Activated naive CD4-positive, alpha-beta T cell treated with anti-CD3 and anti-CD28 coated beads, Interleukin-2, amount 10 ng/mL, durations not matched to agents 7 days and 5 days (primary cell): ENCODE results near the gene UBE2D1.

ENCODE experiments used
- CTCF ChIA-PET: fragments of 350-600 bp; sonication (Branson Sonifier 250); formaldehyde crosslinking; loops from one replicate; lab custom pipeline; 2021; ENCODE audit warnings: antibody characterized with exemption; lab: Charles Lee
- DNase-seq: peaks from one replicate; pipeline ENCODE4 v3.0.0-alpha.2; 2020
- H3K27ac Mint-ChIP-seq: one replicate; pipeline ENCODE4 v1.8.0; 2021; ENCODE audit warnings: mild to moderate bottlenecking, moderate library complexity, mixed read lengths
- H3K27me3 Mint-ChIP-seq: one replicate; pipeline ENCODE4 v1.8.0; 2021; ENCODE audit warnings: mild to moderate bottlenecking, mixed read lengths
- H3K36me3 Mint-ChIP-seq: one replicate; pipeline ENCODE4 v1.8.0; 2021; ENCODE audit warnings: mixed read lengths
- H3K4me1 Mint-ChIP-seq: one replicate; pipeline ENCODE4 v1.8.0; 2021; ENCODE audit warnings: mixed read lengths
- H3K4me3 Mint-ChIP-seq: one replicate; pipeline ENCODE4 v1.8.0; 2021; ENCODE audit warnings: mild to moderate bottlenecking, moderate library complexity, mixed read lengths
- H3K9me3 Mint-ChIP-seq: one replicate; pipeline ENCODE4 v1.8.0; 2021; ENCODE audit warnings: mixed read lengths

UBE2D1 gene

GRCh38 chr10:58382489-58382995 is 47.7 kb downstream of the UBE2D1 start:
- H3K36me3 Mint-ChIP-seq: peaks cover 10% of the 10 kb centered on the region
- CTCF ChIA-PET: no interaction called here

DNA sequence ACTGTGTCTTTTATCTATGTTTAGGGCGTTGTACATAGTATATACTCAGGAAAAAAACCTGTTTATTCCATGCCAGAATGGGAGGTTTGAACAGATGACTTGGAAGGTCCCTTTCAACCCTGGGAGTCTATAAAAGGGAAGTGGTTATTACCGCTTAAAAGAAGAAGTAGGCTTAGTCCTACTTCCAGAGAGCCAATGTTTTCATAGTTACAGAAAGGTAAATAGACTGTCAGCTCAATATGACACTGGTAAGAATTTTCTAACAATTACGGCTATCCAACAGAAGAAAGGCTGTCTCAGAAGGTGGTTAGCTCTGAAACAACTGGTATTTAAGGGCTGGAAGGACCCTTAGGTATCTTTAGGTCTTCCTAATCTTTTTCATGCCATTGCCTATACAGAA is 49.3 kb downstream of the UBE2D1 start:
- CTCF ChIA-PET: interaction anchor here (0.7 to 3.8 kb wide), 7 partner anchors 20 to 206 kb away, joined by 3 to 20 read pairs (median 4); partner anchors contain the start of genes CISD1 and UBE2D1
- Mint-ChIP-seq H3K4me3 (peak overlapping the region; percentile 99), H3K27me3 (no peaks in the 10 kb centered on the region), H3K36me3 (peaks cover 19% of the 10 kb centered on the region), H3K4me1 (peaks cover 40% of the 10 kb centered on the region), H3K9me3 (no peaks in the 10 kb centered on the region), H3K27ac (peak overlapping the region; percentile 97)
- no peak for DNase-seq

More at GRCh38 chr10:58382489-58382995, 47.7 kb downstream of the UBE2D1 start:
- Mint-ChIP-seq H3K9me3 (no peaks in the 10 kb centered on the region), H3K27me3 (no peaks in the 10 kb centered on the region), H3K27ac (no peak overlapping the region), H3K4me1 (peaks cover 37% of the 10 kb centered on the region), H3K4me3 (no peak overlapping the region)
- no peak for DNase-seq

DNA sequence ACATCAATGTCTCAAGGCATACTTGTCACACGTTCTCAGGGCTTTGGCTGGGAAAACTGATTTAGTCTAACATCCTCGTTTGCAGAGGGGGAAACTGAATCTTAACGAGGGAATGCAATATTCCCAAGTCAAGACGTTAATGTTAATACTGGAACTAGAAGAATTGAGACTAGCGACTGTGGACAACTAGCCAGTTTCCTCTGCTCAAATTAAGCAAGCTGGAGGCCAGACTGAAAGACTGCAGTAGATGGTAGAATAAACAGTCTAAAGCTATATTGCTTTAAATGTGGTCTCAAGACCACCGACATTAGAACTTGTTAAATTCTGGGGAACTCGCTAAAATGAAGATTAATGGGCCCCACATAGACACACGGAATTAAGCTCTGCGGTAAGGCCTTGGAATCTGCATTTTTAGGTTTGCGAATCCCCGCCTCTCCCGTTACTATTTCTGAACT is 49.8 kb downstream of the UBE2D1 start:
- H3K27ac Mint-ChIP-seq: peak overlapping the region; percentile 97
- H3K9me3 Mint-ChIP-seq: no peaks in the 10 kb centered on the region
- no peak for DNase-seq
- peaks cover 40% of the 10 kb centered on the region for H3K4me1 Mint-ChIP-seq
- CTCF ChIA-PET: interaction anchor here (0.7 to 3.8 kb wide), 6 partner anchors 20 to 207 kb away, joined by 3 to 20 read pairs (median 4); partner anchors contain the start of genes CISD1 and UBE2D1
- H3K36me3 Mint-ChIP-seq: peaks cover 19% of the 10 kb centered on the region
- H3K4me3 Mint-ChIP-seq: peak overlapping the region; percentile 99
- H3K27me3 Mint-ChIP-seq: no peaks in the 10 kb centered on the region

GRCh38 chr10:58384999-58385783 is 50.4 kb downstream of the UBE2D1 start, which contains the start of gene TFAM:
Gene TFAM, plus strand, starts transcription at chr10:58385410. Its CDS starts 138 bp downstream, at chr10:58385548.
- Mint-ChIP-seq H3K4me1 (peaks cover 44% of the 10 kb centered on the region), H3K27ac (peak within 1 kb of the TSS; percentile 97), H3K9me3 (no peaks in the 10 kb centered on the region), H3K27me3 (no peaks in the 10 kb centered on the region), H3K4me3 (peak within 1 kb of the TSS; percentile 99), H3K36me3 (peaks cover 24% of the 10 kb centered on the region)
- peak; percentile 97 for DNase-seq
- CTCF ChIA-PET: interaction anchor here (0.8 to 3.8 kb wide), 6 partner anchors 19 to 207 kb away, joined by 3 to 20 read pairs (median 4); partner anchors contain the start of gene CISD1

- Mint-ChIP-seq H3K9me3 (no peaks in the 10 kb centered on the region), H3K4me1 (peaks cover 44% of the 10 kb centered on the region), H3K4me3 (peak overlapping the region; percentile 99), H3K27ac (peak overlapping the region; percentile 97), H3K27me3 (no peaks in the 10 kb centered on the region), H3K36me3 (peaks cover 25% of the 10 kb centered on the region)
- DNase-seq: peak; percentile 43
- CTCF ChIA-PET: interaction anchor here (0.8 to 3.8 kb wide), 2 partner anchors 86 to 96 kb away, joined by 3 to 20 read pairs; no protein-coding TSS in a partner anchor
Observed at GRCh38 chr10:58385784-58386112, 50.9 kb downstream of the UBE2D1 start.

DNA sequence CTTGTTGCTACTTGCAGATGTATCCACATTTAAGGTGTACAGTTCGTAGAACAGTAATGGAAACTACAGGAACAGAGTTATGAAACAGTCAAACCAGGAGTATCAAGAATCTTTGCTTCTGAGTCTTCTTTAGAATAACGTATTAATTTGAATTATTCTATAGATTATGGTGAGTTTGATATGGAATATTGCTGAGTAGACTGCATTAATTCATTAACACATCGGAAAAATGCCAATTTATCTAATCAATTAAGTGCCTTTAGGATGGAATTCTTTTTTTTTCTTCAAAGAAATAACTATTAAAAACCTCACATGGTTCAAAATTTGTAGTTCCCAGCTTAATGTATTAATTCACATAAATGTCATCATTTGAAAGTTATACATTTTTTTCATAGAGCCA is 54.2 kb downstream of the UBE2D1 start:
- H3K36me3 Mint-ChIP-seq: peaks cover 41% of the 10 kb centered on the region
- no peak overlapping the region for H3K4me3 Mint-ChIP-seq
- H3K9me3 Mint-ChIP-seq: no peaks in the 10 kb centered on the region
- H3K27me3 Mint-ChIP-seq: no peaks in the 10 kb centered on the region
- no peak for DNase-seq
- CTCF ChIA-PET: no interaction called here
- no peak overlapping the region for H3K27ac Mint-ChIP-seq
- H3K4me1 Mint-ChIP-seq: peaks cover 39% of the 10 kb centered on the region

DNA sequence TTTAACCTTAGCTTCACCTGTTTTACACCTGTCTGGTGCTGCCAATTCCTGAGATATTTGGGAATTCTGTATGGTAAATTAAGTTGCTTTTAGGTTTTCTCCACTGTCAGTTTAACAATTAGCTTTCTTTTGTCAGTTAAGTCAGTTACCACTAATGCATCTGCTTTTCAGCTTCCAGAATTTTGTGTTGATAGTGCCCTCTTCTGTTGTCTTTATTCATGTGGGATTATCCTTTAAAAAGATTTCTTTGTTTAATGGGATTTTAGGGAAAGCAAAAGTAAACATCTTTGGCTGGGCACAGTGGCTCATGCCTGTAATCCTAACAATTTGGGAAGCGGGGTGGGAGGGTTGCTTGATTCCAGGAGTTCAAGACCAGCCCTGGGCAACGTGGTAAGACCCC is 58.5 kb downstream of the UBE2D1 start:
- peaks cover 52% of the 10 kb centered on the region for H3K36me3 Mint-ChIP-seq
- CTCF ChIA-PET: interaction anchor here (0.7 to 1.1 kb wide), 2 partner anchors 91 to 336 kb away, joined by 3 read pairs; no protein-coding TSS in a partner anchor
- no peaks in the 10 kb centered on the region for H3K27me3 Mint-ChIP-seq
- no peak for DNase-seq
- peaks cover 13% of the 10 kb centered on the region for H3K4me1 Mint-ChIP-seq
- H3K4me3 Mint-ChIP-seq: no peak overlapping the region
- H3K27ac Mint-ChIP-seq: no peak overlapping the region
- H3K9me3 Mint-ChIP-seq: no peaks in the 10 kb centered on the region

- DNase-seq: no peak
- Mint-ChIP-seq H3K4me3 (no peak overlapping the region), H3K27me3 (no peaks in the 10 kb centered on the region), H3K4me1 (peaks cover 10% of the 10 kb centered on the region), H3K36me3 (peaks cover 47% of the 10 kb centered on the region), H3K27ac (no peak overlapping the region), H3K9me3 (no peaks in the 10 kb centered on the region)
- CTCF ChIA-PET: no interaction called here
Observed at GRCh38 chr10:58394471-58394870, 59.7 kb downstream of the UBE2D1 start.

DNA sequence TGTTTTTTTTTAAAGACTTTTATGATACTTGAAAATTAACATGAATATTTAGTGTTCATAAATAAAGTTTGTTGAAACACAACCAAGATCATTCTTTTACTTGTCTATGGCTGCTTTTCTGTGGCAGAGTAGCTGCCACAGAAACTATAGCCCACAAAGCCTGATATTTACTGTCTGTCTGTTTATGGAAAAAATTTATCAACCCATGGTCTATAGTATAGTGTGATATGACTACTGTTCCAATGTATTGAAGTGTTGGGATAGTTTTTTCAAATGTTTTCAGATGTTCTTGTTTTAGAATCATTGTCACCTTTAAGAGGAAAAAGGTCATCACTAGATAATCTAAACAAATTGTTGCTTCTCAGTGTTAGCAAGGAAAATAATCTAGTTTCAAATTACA is 61.3 kb downstream of the UBE2D1 start:
- H3K9me3 Mint-ChIP-seq: no peaks in the 10 kb centered on the region
- no peak for DNase-seq

GRCh38 chr10:58397830-58398229 is 63.0 kb downstream of the UBE2D1 start:
- Mint-ChIP-seq H3K4me1 (no peaks in the 10 kb centered on the region), H3K9me3 (no peaks in the 10 kb centered on the region), H3K27me3 (no peaks in the 10 kb centered on the region), H3K4me3 (no peak overlapping the region), H3K27ac (no peak overlapping the region), H3K36me3 (peaks cover 28% of the 10 kb centered on the region)
- DNase-seq: no peak
- CTCF ChIA-PET: interaction anchor here (0.7 kb wide), 1 partner anchor 1983 kb away, joined by 3 read pairs; no protein-coding TSS in a partner anchor

More for the DNA sequence above, 61.3 kb downstream of the UBE2D1 start:
- CTCF ChIA-PET: no interaction called here
- H3K27ac Mint-ChIP-seq: no peak overlapping the region
- H3K36me3 Mint-ChIP-seq: peaks cover 40% of the 10 kb centered on the region
- H3K4me1 Mint-ChIP-seq: peaks cover 6% of the 10 kb centered on the region
- no peaks in the 10 kb centered on the region for H3K27me3 Mint-ChIP-seq
- H3K4me3 Mint-ChIP-seq: no peak overlapping the region

DNA sequence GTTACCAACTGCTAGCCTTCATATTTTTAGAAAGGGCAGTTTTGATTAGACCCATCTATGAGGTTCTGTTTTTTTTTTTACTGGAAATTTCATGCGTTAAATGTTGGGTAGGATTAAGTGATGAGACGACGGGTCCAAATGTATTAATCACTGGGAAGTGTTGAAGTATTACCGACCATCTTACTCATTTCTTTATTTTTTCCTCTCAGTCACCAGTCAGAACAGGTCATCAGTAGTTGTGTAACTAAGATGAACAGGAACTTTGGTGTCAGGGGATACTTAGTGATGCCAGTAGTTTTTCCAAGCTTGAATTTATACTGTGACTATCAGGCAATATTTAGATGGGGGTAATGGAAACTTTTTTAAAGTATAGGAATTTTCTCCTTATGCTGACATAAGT is 64.6 kb downstream of the UBE2D1 start:
- no peak for DNase-seq

GRCh38 chr10:58400609-58401008 is 65.8 kb downstream of the UBE2D1 start:
- H3K4me1 Mint-ChIP-seq: no peaks in the 10 kb centered on the region
- no peak overlapping the region for H3K27ac Mint-ChIP-seq
- H3K9me3 Mint-ChIP-seq: no peaks in the 10 kb centered on the region
- peaks cover 11% of the 10 kb centered on the region for H3K36me3 Mint-ChIP-seq
- CTCF ChIA-PET: no interaction called here
- no peak for DNase-seq
- H3K4me3 Mint-ChIP-seq: no peak overlapping the region
- no peaks in the 10 kb centered on the region for H3K27me3 Mint-ChIP-seq

More for the DNA sequence above, 64.6 kb downstream of the UBE2D1 start:
- H3K4me3 Mint-ChIP-seq: no peak overlapping the region
- H3K27me3 Mint-ChIP-seq: no peaks in the 10 kb centered on the region
- H3K9me3 Mint-ChIP-seq: no peaks in the 10 kb centered on the region
- H3K27ac Mint-ChIP-seq: no peak overlapping the region
- CTCF ChIA-PET: no interaction called here
- no peaks in the 10 kb centered on the region for H3K4me1 Mint-ChIP-seq
- peaks cover 20% of the 10 kb centered on the region for H3K36me3 Mint-ChIP-seq

DNA sequence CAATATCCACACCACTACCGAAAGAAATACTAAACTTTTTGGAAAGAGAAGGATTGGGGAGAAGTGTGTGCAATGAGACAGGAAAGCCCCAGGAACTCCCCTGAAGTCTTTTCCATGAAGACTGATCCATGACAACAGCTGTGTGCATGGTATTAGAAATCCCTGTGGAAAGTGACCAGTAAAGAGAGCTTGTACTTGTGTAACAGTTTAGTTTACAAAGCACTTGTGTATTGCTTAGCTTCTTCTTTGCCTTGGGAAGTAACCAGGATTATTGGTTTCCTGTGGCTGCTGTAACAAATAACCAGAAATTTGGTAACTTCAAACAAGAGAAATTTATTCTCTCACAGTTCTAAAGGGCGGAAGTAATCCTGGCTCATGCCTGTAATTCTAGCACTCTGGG is 69.2 kb downstream of the UBE2D1 start:
- Mint-ChIP-seq H3K27ac (no peak overlapping the region), H3K4me3 (no peak overlapping the region), H3K9me3 (no peaks in the 10 kb centered on the region), H3K36me3 (no peaks in the 10 kb centered on the region), H3K4me1 (no peaks in the 10 kb centered on the region), H3K27me3 (no peaks in the 10 kb centered on the region)
- CTCF ChIA-PET: interaction anchor here (1.2 kb wide), 1 partner anchor 20 kb away, joined by 3 read pairs; no protein-coding TSS in a partner anchor
- no peak for DNase-seq

DNA sequence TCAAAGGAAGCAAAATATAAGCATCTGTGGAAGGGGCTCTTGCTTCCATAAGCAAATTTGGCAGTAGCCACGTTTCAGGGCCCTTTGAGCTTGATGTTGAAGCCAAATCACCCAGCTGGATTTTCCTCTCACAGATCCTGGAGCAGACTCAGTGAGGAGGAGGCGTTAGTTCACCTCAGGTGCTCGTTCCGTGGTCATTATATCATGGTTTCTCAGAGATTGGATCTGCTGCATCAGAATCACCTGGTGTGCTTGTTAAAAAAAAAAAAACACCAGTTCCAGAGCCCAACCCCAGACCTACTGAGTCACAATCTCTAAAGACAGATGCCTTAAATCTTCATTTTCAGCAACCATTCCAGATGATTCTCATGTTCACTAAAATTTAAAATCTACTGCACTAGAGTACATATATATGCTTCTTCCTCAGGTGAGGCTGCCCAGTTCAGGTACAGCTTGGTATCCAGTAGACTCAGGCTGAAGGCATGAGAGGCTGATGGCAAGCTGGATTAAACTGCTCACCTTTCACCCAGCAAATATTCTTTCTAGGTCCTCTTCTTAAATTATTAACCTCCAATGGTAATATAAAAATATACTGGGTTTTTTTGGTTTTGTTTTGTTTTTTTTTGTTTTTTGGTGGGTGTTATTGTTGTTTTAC is 75.3 kb downstream of the UBE2D1 start:
- Mint-ChIP-seq H3K4me1 (no peaks in the 10 kb centered on the region), H3K27ac (no peak overlapping the region), H3K9me3 (no peaks in the 10 kb centered on the region), H3K27me3 (no peaks in the 10 kb centered on the region), H3K36me3 (no peaks in the 10 kb centered on the region), H3K4me3 (no peak overlapping the region)
- no peak for DNase-seq
- CTCF ChIA-PET: no interaction called here
